GM23338 (cell line): ENCODE measurements around the gene RAD9B. TPM values are rescaled to one million over a fixed set of nuclear protein-coding genes. Genes with fewer than 3 reads are reported as not detected.

Source experiments
- ATAC-seq: fragments of 200-7000 bp; cut with Tn5 transposase; 3 replicates; pipeline ENCODE4 v1.9.1; 2020
- DNase-seq: peaks from one replicate; pipeline ENCODE4 v3.0.0-alpha.2; 2015; ENCODE audit warnings: low spot score
- H2AFZ ChIP-seq: fragments of 200-600 bp; sonication (generic); 2 replicates; pipeline ENCODE4 v1.8.0; 2016; ENCODE audit warnings: antibody characterized with exemption, mild to moderate bottlenecking, moderate library complexity
- H3F3A ChIP-seq: fragments of 200-600 bp; sonication (generic); replicated peaks from 2 replicates; pipeline ENCODE4 v1.8.0; 2017; ENCODE audit warnings: antibody characterized with exemption, mixed run types, low read depth
- H3K27ac ChIP-seq: fragments of 200-600 bp; sonication (generic); 2 replicates; pipeline ENCODE4 v1.6.1; 2016; ENCODE audit warnings: low read depth
- H3K27me3 ChIP-seq: fragments of 200-600 bp; sonication (generic); 2 replicates; pipeline ENCODE4 v1.8.0; 2016; ENCODE audit warnings: mild to moderate bottlenecking, mixed run types, moderate library complexity; ENCODE audit not compliant: insufficient read depth
- H3K36me3 ChIP-seq: fragments of 200-600 bp; sonication (generic); 2 replicates; pipeline ENCODE4 v1.8.0; 2016; ENCODE audit warnings: mild to moderate bottlenecking; ENCODE audit not compliant: insufficient read depth
- H3K4me1 ChIP-seq: fragments of 200-600 bp; sonication (generic); 2 replicates; pipeline ENCODE4 v1.8.0; 2016; ENCODE audit warnings: mild to moderate bottlenecking, moderate library complexity; ENCODE audit not compliant: insufficient read depth
- H3K4me2 ChIP-seq: fragments of 200-600 bp; sonication (generic); 2 replicates; pipeline ENCODE4 v1.7.1; 2017; ENCODE audit warnings: mixed run types
- H3K4me3 ChIP-seq: fragments of 200-600 bp; sonication (generic); 2 replicates; pipeline ENCODE4 v1.6.1; 2016; ENCODE audit warnings: mixed run types
- H3K79me2 ChIP-seq: fragments of 200-600 bp; sonication (generic); replicated peaks from 2 replicates; pipeline ENCODE4 v1.8.0; 2017; ENCODE audit warnings: mild to moderate bottlenecking; ENCODE audit not compliant: insufficient read depth
- H3K9me2 ChIP-seq: fragments of 200-600 bp; sonication (generic); 2 replicates; pipeline ENCODE4 v1.8.0; 2017; ENCODE audit not compliant: insufficient read depth
- H4K20me1 ChIP-seq: fragments of 200-600 bp; sonication (generic); replicated peaks from 2 replicates; pipeline ENCODE4 v1.8.0; 2017; ENCODE audit warnings: mild to moderate bottlenecking; ENCODE audit not compliant: insufficient read depth
- H3K27ac Mint-ChIP-seq: 2 replicates; pipeline ENCODE4 v1.8.0; 2020; ENCODE audit warnings: inconsistent platforms, mild to moderate bottlenecking, moderate library complexity, mixed read lengths
- H3K27me3 Mint-ChIP-seq: 3 replicates; pipeline ENCODE4 v1.8.0; 2022; ENCODE audit warnings: low read depth, mild to moderate bottlenecking, moderate library complexity, mixed read lengths, inconsistent platforms; ENCODE audit not compliant: insufficient read depth, poor library complexity
- H3K36me3 Mint-ChIP-seq: 3 replicates; pipeline ENCODE4 v1.8.0; 2021; ENCODE audit warnings: low read depth, mild to moderate bottlenecking, inconsistent platforms, moderate library complexity, mixed read lengths
- H3K4me1 Mint-ChIP-seq: 3 replicates; pipeline ENCODE4 v1.8.0; 2020; ENCODE audit warnings: mild to moderate bottlenecking, inconsistent platforms, mixed read lengths
- H3K4me3 Mint-ChIP-seq: 3 replicates; pipeline ENCODE4 v1.8.0; 2021; ENCODE audit warnings: moderate library complexity, mild to moderate bottlenecking, inconsistent platforms, mixed read lengths
- H3K9me3 Mint-ChIP-seq: 3 replicates; pipeline ENCODE4 v1.8.0; 2020; ENCODE audit warnings: moderate library complexity, mild to moderate bottlenecking, inconsistent platforms, mixed read lengths
- CREB1 ChIP-seq: fragments of 250-450 bp; sonication (Bioruptor Pico); IDR thresholded peaks from 2 replicates; pipeline ENCODE4 v1.5.0; 2020; ENCODE audit warnings: low read depth, mild to moderate bottlenecking, moderate library complexity
- CTCF ChIP-seq, 2 experiments: fragments of 200-600 bp in 1 of 2; sonication (generic) in 1 of 2; conservative IDR thresholded peaks; 2 replicates each; pipeline versions ENCODE4 v1.5.1 to v1.6.1; 2016 to 2017; ENCODE audit warnings: antibody characterized with exemption in 2 of 2, low read depth in 2 of 2, mild to moderate bottlenecking in 2 of 2, moderate library complexity in 1 of 2
- ETS1 ChIP-seq: IDR thresholded peaks from 2 replicates; pipeline ENCODE4 v1.6.1; 2016; ENCODE audit warnings: antibody characterized with exemption
- EZH2 ChIP-seq: fragments of 200-600 bp; sonication (generic); IDR thresholded peaks from one replicate; pipeline ENCODE4 v1.8.0; 2017; ENCODE audit warnings: antibody characterized with exemption, mild to moderate bottlenecking, low read depth; ENCODE audit not compliant: unreplicated experiment
- EZH2phosphoT487 ChIP-seq: fragments of 200-600 bp; sonication (generic); IDR thresholded peaks from one replicate; pipeline ENCODE4 v1.8.1; 2018; ENCODE audit warnings: antibody characterized with exemption; ENCODE audit not compliant: unreplicated experiment
- JUNB ChIP-seq: IDR thresholded peaks from one replicate; pipeline ENCODE4 v1.6.1; 2016; ENCODE audit warnings: antibody characterized with exemption; ENCODE audit not compliant: unreplicated experiment
- NANOG ChIP-seq: IDR thresholded peaks from 2 replicates; pipeline ENCODE4 v1.6.1; 2016; ENCODE audit warnings: antibody characterized with exemption, borderline replicate concordance
- POLR2AphosphoS5 ChIP-seq: IDR thresholded peaks from 2 replicates; pipeline ENCODE4 v1.6.1; 2016; ENCODE audit warnings: antibody characterized with exemption, low read depth
- STAT1 ChIP-seq: IDR thresholded peaks from one replicate; pipeline ENCODE4 v1.6.1; 2016; ENCODE audit warnings: antibody characterized with exemption; ENCODE audit not compliant: unreplicated experiment
- ZNF114 ChIP-seq: fragments of 250-450 bp; sonication (Bioruptor Pico); IDR thresholded peaks from 2 replicates; pipeline ENCODE4 v1.5.0; 2020; ENCODE audit warnings: mild to moderate bottlenecking, moderate library complexity
- ZNF331 ChIP-seq: fragments of 250-450 bp; sonication (Bioruptor Pico); IDR thresholded peaks from 2 replicates; pipeline ENCODE4 v1.5.0; 2020; ENCODE audit warnings: low read depth, mild to moderate bottlenecking, moderate library complexity
- polyA plus RNA-seq: library from polyadenylated mRNA; unstranded; fragments of >200 nt; fragmentation: Nextera tagmentation; extraction: Ambion mirVana; gene quantifications from 2 replicates; pipeline ENCODE4 v1.2.1, GENCODE V29; 2016
- total RNA-seq: library from RNA; depleted of rRNA; stranded (reverse); fragments of >200 nt; shearing (Covaris generic); gene quantifications from 2 replicates; pipeline ENCODE4 v1.2.3, GENCODE V29; 2014
- TF ChIP-seq, protein P1 (sequence below): IDR thresholded peaks from one replicate; pipeline ENCODE4 v1.6.1; 2018; ENCODE audit warnings: antibody characterized with exemption; ENCODE audit not compliant: unreplicated experiment
- TF ChIP-seq, protein P2 (sequence below): fragments of 250-450 bp; sonication (Bioruptor Pico); IDR thresholded peaks from 2 replicates; pipeline ENCODE4 v1.5.0; 2020; ENCODE audit warnings: mild to moderate bottlenecking, moderate library complexity

The RAD9B gene
- total and polyA plus RNA-seq, 2 experiments from 2014 or later: not detected

DNA sequence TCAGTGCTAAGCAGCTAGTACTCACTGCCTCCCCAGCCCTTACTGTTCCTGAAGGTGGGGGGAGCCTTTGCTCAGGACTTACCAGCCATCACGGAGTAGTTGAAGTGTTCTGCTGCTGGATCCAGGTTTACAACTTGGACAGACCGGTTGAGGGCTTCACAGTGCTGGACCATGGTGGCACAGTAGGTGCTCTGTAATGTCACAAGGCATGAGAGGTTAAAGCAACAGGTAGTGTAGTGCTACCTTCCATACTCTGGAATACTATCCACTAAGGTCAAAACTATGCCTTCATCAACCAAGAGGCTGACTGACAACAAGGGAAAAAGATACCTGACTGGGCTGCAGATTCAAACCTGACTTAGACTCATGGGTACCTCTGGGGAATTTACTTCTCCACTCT lies 37.1 kb upstream of the RAD9B start:
- Histone ChIP-seq H3K27me3 (no peaks in the 10 kb centered on the region), H3K27ac (no peak overlapping the region), H3K36me3 (peaks cover 8% of the 10 kb centered on the region), H3K4me3 (no peak overlapping the region), H3F3A (0 out of 2 replicates have a peak, but pooled peaks cover 3% of the 10 kb centered on the region), H3K4me1 (peaks cover 6% of the 10 kb centered on the region), H4K20me1 (peaks cover 19% of the 10 kb centered on the region), H3K4me2 (no peak overlapping the region), H3K9me2 (no peaks in the 10 kb centered on the region), H2AFZ (no peak overlapping the region), H3K79me2 (peaks cover 66% of the 10 kb centered on the region)
- no peak for DNase-seq
- Mint-ChIP-seq H3K27me3 (peaks cover 19% of the 10 kb centered on the region), H3K9me3 (no peaks in the 10 kb centered on the region; the same call in 2 of the 3 replicates), H3K36me3 (peaks cover 42% of the 10 kb centered on the region), H3K27ac (no peak overlapping the region), H3K4me1 (peaks cover 13% of the 10 kb centered on the region), H3K4me3 (no peak overlapping the region)
- TF ChIP-seq ZNF331 (CRISPR knock-in tag): no peak
- no peak for TF ChIP-seq ZNF114 (CRISPR knock-in tag)
- TF ChIP-seq POLR2AphosphoS5: no peak
- TF ChIP-seq, protein P1, sequence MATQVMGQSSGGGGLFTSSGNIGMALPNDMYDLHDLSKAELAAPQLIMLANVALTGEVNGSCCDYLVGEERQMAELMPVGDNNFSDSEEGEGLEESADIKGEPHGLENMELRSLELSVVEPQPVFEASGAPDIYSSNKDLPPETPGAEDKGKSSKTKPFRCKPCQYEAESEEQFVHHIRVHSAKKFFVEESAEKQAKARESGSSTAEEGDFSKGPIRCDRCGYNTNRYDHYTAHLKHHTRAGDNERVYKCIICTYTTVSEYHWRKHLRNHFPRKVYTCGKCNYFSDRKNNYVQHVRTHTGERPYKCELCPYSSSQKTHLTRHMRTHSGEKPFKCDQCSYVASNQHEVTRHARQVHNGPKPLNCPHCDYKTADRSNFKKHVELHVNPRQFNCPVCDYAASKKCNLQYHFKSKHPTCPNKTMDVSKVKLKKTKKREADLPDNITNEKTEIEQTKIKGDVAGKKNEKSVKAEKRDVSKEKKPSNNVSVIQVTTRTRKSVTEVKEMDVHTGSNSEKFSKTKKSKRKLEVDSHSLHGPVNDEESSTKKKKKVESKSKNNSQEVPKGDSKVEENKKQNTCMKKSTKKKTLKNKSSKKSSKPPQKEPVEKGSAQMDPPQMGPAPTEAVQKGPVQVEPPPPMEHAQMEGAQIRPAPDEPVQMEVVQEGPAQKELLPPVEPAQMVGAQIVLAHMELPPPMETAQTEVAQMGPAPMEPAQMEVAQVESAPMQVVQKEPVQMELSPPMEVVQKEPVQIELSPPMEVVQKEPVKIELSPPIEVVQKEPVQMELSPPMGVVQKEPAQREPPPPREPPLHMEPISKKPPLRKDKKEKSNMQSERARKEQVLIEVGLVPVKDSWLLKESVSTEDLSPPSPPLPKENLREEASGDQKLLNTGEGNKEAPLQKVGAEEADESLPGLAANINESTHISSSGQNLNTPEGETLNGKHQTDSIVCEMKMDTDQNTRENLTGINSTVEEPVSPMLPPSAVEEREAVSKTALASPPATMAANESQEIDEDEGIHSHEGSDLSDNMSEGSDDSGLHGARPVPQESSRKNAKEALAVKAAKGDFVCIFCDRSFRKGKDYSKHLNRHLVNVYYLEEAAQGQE: no peak
- TF ChIP-seq NANOG: no peak
- TF ChIP-seq CREB1 (CRISPR knock-in tag): no peak
- TF ChIP-seq, protein P2, sequence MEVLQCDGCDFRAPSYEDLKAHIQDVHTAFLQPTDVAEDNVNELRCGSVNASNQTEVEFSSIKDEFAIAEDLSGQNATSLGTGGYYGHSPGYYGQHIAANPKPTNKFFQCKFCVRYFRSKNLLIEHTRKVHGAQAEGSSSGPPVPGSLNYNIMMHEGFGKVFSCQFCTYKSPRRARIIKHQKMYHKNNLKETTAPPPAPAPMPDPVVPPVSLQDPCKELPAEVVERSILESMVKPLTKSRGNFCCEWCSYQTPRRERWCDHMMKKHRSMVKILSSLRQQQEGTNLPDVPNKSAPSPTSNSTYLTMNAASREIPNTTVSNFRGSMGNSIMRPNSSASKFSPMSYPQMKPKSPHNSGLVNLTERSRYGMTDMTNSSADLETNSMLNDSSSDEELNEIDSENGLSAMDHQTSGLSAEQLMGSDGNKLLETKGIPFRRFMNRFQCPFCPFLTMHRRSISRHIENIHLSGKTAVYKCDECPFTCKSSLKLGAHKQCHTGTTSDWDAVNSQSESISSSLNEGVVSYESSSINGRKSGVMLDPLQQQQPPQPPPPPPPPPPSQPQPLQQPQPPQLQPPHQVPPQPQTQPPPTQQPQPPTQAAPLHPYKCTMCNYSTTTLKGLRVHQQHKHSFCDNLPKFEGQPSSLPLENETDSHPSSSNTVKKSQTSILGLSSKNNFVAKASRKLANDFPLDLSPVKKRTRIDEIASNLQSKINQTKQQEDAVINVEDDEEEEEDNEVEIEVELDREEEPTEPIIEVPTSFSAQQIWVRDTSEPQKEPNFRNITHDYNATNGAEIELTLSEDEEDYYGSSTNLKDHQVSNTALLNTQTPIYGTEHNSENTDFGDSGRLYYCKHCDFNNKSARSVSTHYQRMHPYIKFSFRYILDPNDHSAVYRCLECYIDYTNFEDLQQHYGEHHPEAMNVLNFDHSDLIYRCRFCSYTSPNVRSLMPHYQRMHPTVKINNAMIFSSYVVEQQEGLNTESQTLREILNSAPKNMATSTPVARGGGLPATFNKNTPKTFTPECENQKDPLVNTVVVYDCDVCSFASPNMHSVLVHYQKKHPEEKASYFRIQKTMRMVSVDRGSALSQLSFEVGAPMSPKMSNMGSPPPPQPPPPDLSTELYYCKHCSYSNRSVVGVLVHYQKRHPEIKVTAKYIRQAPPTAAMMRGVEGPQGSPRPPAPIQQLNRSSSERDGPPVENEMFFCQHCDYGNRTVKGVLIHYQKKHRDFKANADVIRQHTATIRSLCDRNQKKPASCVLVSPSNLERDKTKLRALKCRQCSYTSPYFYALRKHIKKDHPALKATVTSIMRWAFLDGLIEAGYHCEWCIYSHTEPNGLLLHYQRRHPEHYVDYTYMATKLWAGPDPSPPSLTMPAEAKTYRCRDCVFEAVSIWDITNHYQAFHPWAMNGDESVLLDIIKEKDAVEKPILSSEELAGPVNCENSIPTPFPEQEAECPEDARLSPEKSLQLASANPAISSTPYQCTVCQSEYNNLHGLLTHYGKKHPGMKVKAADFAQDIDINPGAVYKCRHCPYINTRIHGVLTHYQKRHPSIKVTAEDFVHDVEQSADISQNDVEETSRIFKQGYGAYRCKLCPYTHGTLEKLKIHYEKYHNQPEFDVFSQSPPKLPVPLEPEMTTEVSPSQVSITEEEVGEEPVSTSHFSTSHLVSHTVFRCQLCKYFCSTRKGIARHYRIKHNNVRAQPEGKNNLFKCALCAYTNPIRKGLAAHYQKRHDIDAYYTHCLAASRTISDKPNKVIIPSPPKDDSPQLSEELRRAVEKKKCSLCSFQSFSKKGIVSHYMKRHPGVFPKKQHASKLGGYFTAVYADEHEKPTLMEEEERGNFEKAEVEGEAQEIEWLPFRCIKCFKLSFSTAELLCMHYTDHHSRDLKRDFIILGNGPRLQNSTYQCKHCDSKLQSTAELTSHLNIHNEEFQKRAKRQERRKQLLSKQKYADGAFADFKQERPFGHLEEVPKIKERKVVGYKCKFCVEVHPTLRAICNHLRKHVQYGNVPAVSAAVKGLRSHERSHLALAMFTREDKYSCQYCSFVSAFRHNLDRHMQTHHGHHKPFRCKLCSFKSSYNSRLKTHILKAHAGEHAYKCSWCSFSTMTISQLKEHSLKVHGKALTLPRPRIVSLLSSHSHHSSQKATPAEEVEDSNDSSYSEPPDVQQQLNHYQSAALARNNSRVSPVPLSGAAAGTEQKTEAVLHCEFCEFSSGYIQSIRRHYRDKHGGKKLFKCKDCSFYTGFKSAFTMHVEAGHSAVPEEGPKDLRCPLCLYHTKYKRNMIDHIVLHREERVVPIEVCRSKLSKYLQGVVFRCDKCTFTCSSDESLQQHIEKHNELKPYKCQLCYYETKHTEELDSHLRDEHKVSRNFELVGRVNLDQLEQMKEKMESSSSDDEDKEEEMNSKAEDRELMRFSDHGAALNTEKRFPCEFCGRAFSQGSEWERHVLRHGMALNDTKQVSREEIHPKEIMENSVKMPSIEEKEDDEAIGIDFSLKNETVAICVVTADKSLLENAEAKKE: no peak
- TF ChIP-seq ETS1: no peak
- no peak for TF ChIP-seq EZH2
- TF ChIP-seq EZH2phosphoT487: no peak
- no peak for TF ChIP-seq JUNB
- no peak for TF ChIP-seq STAT1
- TF ChIP-seq CTCF (conservative IDR thresholded peaks at IDR 0.05; ENCODE audit: low read depth in 2 of 2): no peak
- no peak for ATAC-seq
